HAP-1 (cell line): Measurements from ENCODE around the gene TUSC2.

Experiments used
- DNase-seq, 2 experiments: peaks; one replicate each; pipeline ENCODE4 v3.0.0-alpha.2; 2016 to 2020; ENCODE audit warnings: low spot score in 2 of 2
- H3K27me3 ChIP-seq: fragments of 250-450 bp; sonication (Bioruptor Pico); 2 replicates; pipeline ENCODE4 v1.5.1; 2020; ENCODE audit warnings: low read depth, mild to moderate bottlenecking, moderate library complexity
- H3K36me3 ChIP-seq: fragments of 250-450 bp; sonication (Bioruptor Pico); replicated peaks from 2 replicates; pipeline ENCODE4 v1.5.1; 2020; ENCODE audit warnings: mild to moderate bottlenecking
- H3K4me1 ChIP-seq: fragments of 250-450 bp; sonication (Bioruptor Pico); 2 replicates; pipeline ENCODE4 v1.5.1; 2020; ENCODE audit warnings: mild to moderate bottlenecking
- H3K4me3 ChIP-seq: fragments of 250-450 bp; sonication (Bioruptor Pico); 2 replicates; pipeline ENCODE4 v1.5.1; 2020; ENCODE audit warnings: mild to moderate bottlenecking, moderate library complexity
- H3K9me3 ChIP-seq: fragments of 250-450 bp; sonication (Bioruptor Pico); 2 replicates; pipeline ENCODE4 v1.5.1; 2020; ENCODE audit warnings: mild to moderate bottlenecking, moderate library complexity
- in situ Hi-C: fragments of 300-500 bp; cut with MboI; formaldehyde crosslinking; loops from 3 replicates; pipeline ENCODE4 v1.14.3; 2020; ENCODE audit warnings: low sequenced_read_pairs, inconsistent platforms, mixed read lengths

Gene TUSC2

GRCh38 chr3:50296721-50297383 is 31.2 kb downstream of the TUSC2 start:
- peaks cover 17% of the 10 kb centered on the region for H3K4me1 ChIP-seq

GRCh38 chr3:50295553-50296431 is 32.2 kb downstream of the TUSC2 start:
- Histone ChIP-seq H3K36me3 (peaks cover 4% of the 10 kb centered on the region), H3K4me3 (no peak overlapping the region), H3K27me3 (no peaks in the 10 kb centered on the region), H3K9me3 (no peaks in the 10 kb centered on the region), H3K4me1 (peaks cover 17% of the 10 kb centered on the region)
- no peak for DNase-seq
- in situ Hi-C loops: no loop called here

More at GRCh38 chr3:50296721-50297383, 31.2 kb downstream of the TUSC2 start:
- in situ Hi-C loops: no loop called here
- Histone ChIP-seq H3K27me3 (no peaks in the 10 kb centered on the region), H3K4me3 (no peak overlapping the region), H3K36me3 (peaks cover under 1% of the 10 kb centered on the region; the same call in 1 of the 2 replicates), H3K9me3 (no peaks in the 10 kb centered on the region)
- DNase-seq: no peak

GRCh38 chr3:50294492-50295403 is 33.3 kb downstream of the TUSC2 start:
- Histone ChIP-seq H3K27me3 (no peaks in the 10 kb centered on the region), H3K4me3 (no peak overlapping the region), H3K36me3 (peaks cover 13% of the 10 kb centered on the region), H3K4me1 (peaks cover 9% of the 10 kb centered on the region), H3K9me3 (no peaks in the 10 kb centered on the region)
- DNase-seq: no peak
- in situ Hi-C loops: loop anchor here (5.0 kb wide), 1 partner anchor 33 kb away; the partner anchor contains the start of gene TUSC2

GRCh38 chr3:50294089-50294488 is 33.9 kb downstream of the TUSC2 start:
- in situ Hi-C loops: loop anchor here (5.0 kb wide), 1 partner anchor 33 kb away; the partner anchor contains the start of gene TUSC2

GRCh38 chr3:50293079-50293801 is 34.8 kb downstream of the TUSC2 start:
- no peaks in the 10 kb centered on the region for H3K27me3 ChIP-seq
- no peaks in the 10 kb centered on the region for H3K9me3 ChIP-seq
- in situ Hi-C loops: loop anchor here (5.0 kb wide), 1 partner anchor 34 kb away; the partner anchor contains the start of gene TUSC2
- H3K4me1 ChIP-seq: peaks cover 8% of the 10 kb centered on the region
- H3K4me3 ChIP-seq: no peak overlapping the region; the same call in 1 of the 2 replicates
- no peak for DNase-seq
- H3K36me3 ChIP-seq: peaks cover 28% of the 10 kb centered on the region

More at GRCh38 chr3:50294089-50294488, 33.9 kb downstream of the TUSC2 start:
- no peak for DNase-seq
- no peaks in the 10 kb centered on the region for H3K27me3 ChIP-seq
- peaks cover 19% of the 10 kb centered on the region for H3K36me3 ChIP-seq
- H3K4me1 ChIP-seq: peaks cover 9% of the 10 kb centered on the region
- H3K4me3 ChIP-seq: no peak overlapping the region
- H3K9me3 ChIP-seq: no peaks in the 10 kb centered on the region

- in situ Hi-C loops: loop anchor here (5.0 kb wide), 1 partner anchor 35 kb away; the partner anchor contains the start of gene TUSC2
- Histone ChIP-seq H3K36me3 (peaks cover 36% of the 10 kb centered on the region), H3K9me3 (no peaks in the 10 kb centered on the region), H3K4me3 (peak within 1 kb of the TSS; percentile 85), H3K27me3 (no peaks in the 10 kb centered on the region), H3K4me1 (peaks cover 4% of the 10 kb centered on the region)
- DNase-seq: peak; percentile 97 to 98
Measured at GRCh38 chr3:50292159-50293078, 35.6 kb downstream of the TUSC2 start, which contains the start of gene IFRD2. Gene IFRD2 (minus strand): TSS chr3:50292429. CDS start chr3:50292274, 155 bp downstream.

- DNase-seq: no peak
- H3K27me3 ChIP-seq: no peaks in the 10 kb centered on the region
- H3K9me3 ChIP-seq: no peaks in the 10 kb centered on the region
- peaks cover 4% of the 10 kb centered on the region for H3K4me1 ChIP-seq
- in situ Hi-C loops: loop anchor here (5.0 kb wide), 1 partner anchor 37 kb away; the partner anchor contains the start of gene TUSC2
- peaks cover 52% of the 10 kb centered on the region for H3K36me3 ChIP-seq
- H3K4me3 ChIP-seq: no peak overlapping the region
Measured at GRCh38 chr3:50290161-50290641, 37.8 kb downstream of the TUSC2 start.

- H3K27me3 ChIP-seq: no peaks in the 10 kb centered on the region
- H3K4me1 ChIP-seq: peaks cover 4% of the 10 kb centered on the region
- in situ Hi-C loops: no loop called here
- no peaks in the 10 kb centered on the region for H3K9me3 ChIP-seq
- no peak overlapping the region for H3K4me3 ChIP-seq
- H3K36me3 ChIP-seq: peaks cover 52% of the 10 kb centered on the region
- no peak for DNase-seq
Measured at GRCh38 chr3:50289130-50289529, 38.9 kb downstream of the TUSC2 start.

- no peak overlapping the region for H3K4me3 ChIP-seq
- H3K27me3 ChIP-seq: no peaks in the 10 kb centered on the region
- peaks cover 52% of the 10 kb centered on the region for H3K36me3 ChIP-seq
- in situ Hi-C loops: no loop called here
- H3K4me1 ChIP-seq: peaks cover 4% of the 10 kb centered on the region
- no peaks in the 10 kb centered on the region for H3K9me3 ChIP-seq
- DNase-seq: no peak
Measured at GRCh38 chr3:50288387-50289007, 39.5 kb downstream of the TUSC2 start.

- in situ Hi-C loops: no loop called here
- peaks cover 52% of the 10 kb centered on the region for H3K36me3 ChIP-seq
Measured at GRCh38 chr3:50287262-50287661, 40.8 kb downstream of the TUSC2 start.

More at GRCh38 chr3:50287262-50287661, 40.8 kb downstream of the TUSC2 start:
- H3K4me1 ChIP-seq: no peaks in the 10 kb centered on the region
- no peaks in the 10 kb centered on the region for H3K27me3 ChIP-seq
- no peaks in the 10 kb centered on the region for H3K9me3 ChIP-seq
- no peak overlapping the region for H3K4me3 ChIP-seq
- no peak for DNase-seq
